Measurements from ENCODE around the gene TUBGCP3. TPM values are rescaled to one million over a fixed set of nuclear protein-coding genes. Genes with fewer than 3 reads are reported as not detected.
"Not testable (repeated sequence)": the region's sequence is repeated elsewhere in the genome, so short reads cannot be mapped to it uniquely, and the experiment has no call there.

The TUBGCP3 gene
- total RNA-seq, 2 donors from 2014 or later: 27.3 to 67.2 TPM

- Mint-ChIP-seq H3K36me3 (no peaks in the 10 kb centered on the region), H3K27ac (no peak overlapping the region), H3K9me3 (no peaks in the 10 kb centered on the region)
- DNase-seq (ENCODE audit: low spot score in 2 of 2): no peak
- no peak for ATAC-seq
Measured at GRCh38 chr13:112526146-112526853, 61.7 kb downstream of the TUBGCP3 start.

GRCh38 chr13:112525356-112525945 is 62.5 kb downstream of the TUBGCP3 start:
- Mint-ChIP-seq H3K9me3 (no peaks in the 10 kb centered on the region), H3K27ac (no peak overlapping the region), H3K36me3 (no peaks in the 10 kb centered on the region)
- no peak for DNase-seq (ENCODE audit: low spot score in 2 of 2)
- no peak for ATAC-seq

DNA sequence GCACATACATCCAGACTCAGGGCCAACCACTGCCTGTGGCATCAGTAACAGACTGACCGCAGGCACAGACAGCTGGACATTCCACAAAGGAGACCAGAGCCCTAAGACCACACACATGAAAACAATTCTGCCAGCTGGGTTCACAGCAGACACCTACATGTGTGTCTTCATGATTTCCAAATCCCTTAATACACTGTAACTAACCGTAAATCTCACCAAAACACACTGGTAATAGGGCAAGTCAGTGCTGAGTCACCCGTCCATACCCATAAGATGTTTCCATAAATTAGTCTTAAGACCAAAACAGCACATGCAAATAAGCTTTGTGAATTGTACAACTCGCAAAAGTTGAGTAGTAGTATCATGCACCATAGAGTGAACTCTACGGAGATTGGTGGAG is 65.4 kb downstream of the TUBGCP3 start:
- Mint-ChIP-seq H3K36me3 (no peaks in the 10 kb centered on the region), H3K9me3 (no peaks in the 10 kb centered on the region), H3K27ac (no peak overlapping the region)
- ATAC-seq (peak in 1 of 2 donors; percentile 35), DNase-seq (ENCODE audit: low spot score in 2 of 2) (no peak)

DNA sequence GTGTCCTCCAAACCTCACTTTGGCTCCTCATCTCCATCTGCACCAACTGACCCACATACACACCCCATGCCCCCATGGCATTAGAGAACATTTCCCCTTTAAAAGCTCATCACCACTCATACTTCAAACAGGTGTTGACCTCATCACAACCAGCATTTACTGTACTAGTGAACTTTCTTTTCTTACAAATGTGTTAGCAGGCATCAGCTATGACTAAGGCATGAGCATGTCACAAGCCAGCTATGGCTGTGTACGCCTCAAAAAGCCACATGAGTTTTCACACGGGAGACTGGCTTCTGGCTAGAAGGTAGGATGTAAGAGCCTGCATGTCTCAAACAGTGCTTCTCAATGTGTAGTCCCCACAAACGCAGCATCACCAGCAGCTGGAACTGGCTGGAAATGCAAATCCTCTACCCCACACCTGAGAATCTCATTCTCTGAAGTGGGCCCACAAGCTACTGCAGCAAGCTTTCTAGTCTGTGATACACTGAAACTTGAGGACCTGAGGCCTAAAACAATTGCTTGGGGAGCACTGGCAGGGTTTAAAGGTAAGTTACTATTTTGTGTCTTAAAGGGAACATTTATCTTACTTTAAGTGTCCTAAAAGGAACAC is 66.8 kb downstream of the TUBGCP3 start:
- DNase-seq (ENCODE audit: low spot score in 2 of 2) (no peak), ATAC-seq (peak in 1 of 2 donors; percentile 44)
- H3K27ac Mint-ChIP-seq: no peak overlapping the region
- H3K9me3 Mint-ChIP-seq: no peaks in the 10 kb centered on the region
- H3K36me3 Mint-ChIP-seq: no peaks in the 10 kb centered on the region

DNA sequence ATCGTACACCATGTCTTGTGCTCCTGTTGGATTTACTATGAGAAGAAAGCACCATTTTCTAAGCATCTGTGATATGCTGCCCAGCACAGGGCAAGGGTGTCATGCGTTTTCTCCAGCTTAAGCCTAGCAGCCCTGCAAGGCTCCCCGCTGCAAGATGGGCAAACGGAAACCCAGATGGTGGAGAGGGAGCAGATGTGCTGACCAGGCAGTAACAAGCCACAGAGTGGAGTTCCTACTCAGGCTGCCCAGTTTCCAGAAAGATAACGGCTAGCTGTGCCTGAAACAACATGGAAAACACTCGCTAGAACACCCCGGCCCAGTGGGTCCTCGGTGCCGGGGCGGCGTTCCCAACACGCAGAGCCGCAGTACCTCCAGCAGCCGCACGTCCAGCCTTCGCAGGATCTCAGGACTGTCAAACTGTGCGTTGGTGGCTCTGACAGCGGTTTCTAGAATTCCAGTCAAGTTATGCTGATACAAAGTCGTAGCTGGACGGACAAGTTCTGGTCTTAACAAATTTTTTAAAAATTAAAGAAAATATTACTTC is 68.4 kb downstream of the TUBGCP3 start:
- no peaks in the 10 kb centered on the region for H3K36me3 Mint-ChIP-seq
- H3K9me3 Mint-ChIP-seq: no peaks in the 10 kb centered on the region
- H3K27ac Mint-ChIP-seq: no peak overlapping the region
- ATAC-seq: no peak
- DNase-seq (ENCODE audit: low spot score in 2 of 2): no peak

- ATAC-seq (no peak), DNase-seq (ENCODE audit: low spot score in 2 of 2) (no peak)
- Mint-ChIP-seq H3K36me3 (no peaks in the 10 kb centered on the region), H3K27ac (no peak overlapping the region), H3K9me3 (no peaks in the 10 kb centered on the region)
Measured at GRCh38 chr13:112516218-112516617, 71.7 kb downstream of the TUBGCP3 start.

GRCh38 chr13:112513761-112514160 is 74.2 kb downstream of the TUBGCP3 start:
- Mint-ChIP-seq H3K27ac (no peak overlapping the region), H3K9me3 (no peaks in the 10 kb centered on the region)
- ATAC-seq: no peak

DNA sequence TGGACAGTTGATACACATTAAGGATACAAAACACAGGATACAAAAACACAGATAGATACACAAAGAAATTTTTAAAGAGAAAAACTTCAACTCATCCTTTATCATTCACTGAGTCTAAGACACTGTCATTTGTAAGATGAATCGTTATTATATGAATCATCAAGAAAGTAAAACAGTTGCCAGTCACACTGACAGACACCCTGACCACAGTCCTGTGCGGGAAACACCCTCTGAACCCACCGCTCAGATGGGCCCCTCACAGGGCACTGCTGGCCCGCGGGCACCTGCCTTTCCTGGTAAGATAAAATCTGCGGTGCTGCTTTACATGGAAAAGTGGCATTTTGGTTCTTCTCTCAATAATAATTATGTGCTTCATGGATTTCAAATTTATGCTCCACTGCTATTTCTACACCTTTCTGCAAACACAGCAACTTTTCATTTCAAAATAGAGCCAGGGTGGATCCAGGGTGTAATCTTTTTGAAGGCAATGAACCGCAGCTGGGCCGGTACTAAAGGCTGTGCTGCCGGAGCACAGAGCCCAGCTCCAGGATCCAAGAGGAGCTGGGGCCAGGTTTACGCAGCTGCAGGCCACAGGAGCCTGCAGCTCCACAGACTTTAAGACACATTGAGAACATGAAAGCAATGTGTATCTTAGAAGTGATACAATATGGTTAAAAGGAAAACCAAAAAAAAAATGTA is 76.8 kb downstream of the TUBGCP3 start:
- H3K36me3 Mint-ChIP-seq: no peaks in the 10 kb centered on the region
- H3K27ac Mint-ChIP-seq: no peak overlapping the region
- DNase-seq (ENCODE audit: low spot score in 2 of 2): no peak
- H3K9me3 Mint-ChIP-seq: no peaks in the 10 kb centered on the region
- ATAC-seq: peak; percentile 70 to 79

More at GRCh38 chr13:112513761-112514160, 74.2 kb downstream of the TUBGCP3 start:
- DNase-seq (ENCODE audit: low spot score in 2 of 2): no peak
- H3K36me3 Mint-ChIP-seq: no peaks in the 10 kb centered on the region

DNA sequence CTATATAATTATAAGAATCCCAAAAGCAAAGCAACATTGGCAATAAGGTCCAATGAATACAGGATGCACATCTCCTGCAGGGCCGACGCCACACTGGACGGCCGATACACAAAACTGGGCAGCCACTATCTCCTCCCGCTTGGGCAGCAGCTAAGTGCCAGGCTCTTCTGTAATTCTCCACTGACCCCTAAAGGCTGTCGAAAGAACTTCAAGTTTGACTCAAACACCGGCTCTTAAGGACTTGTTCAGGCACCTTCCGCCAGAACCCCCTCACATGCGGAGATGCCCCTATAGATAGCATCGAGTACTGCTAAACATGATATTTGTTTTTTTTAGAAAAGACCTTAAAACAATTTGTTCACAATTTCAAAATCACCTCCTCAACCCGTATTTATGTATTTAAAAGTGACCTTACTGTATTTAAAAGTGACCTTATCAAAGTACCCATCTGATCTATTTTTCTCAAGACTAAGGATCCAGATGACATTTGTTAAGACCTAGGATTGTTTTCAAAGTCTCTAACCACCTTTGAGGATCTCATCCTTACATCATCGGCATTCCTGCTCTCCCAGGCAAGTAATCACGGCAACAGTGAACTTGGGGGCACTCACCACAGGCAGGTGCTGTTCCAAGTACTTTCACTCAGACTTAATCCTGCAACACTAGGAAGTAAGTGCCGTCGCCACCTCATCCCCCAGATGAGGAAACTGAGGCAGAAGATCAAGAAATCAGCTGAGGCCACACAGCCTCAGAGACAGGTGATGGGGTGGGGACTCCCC is 77.8 kb downstream of the TUBGCP3 start:
- H3K36me3 Mint-ChIP-seq: no peaks in the 10 kb centered on the region
- no peaks in the 10 kb centered on the region for H3K9me3 Mint-ChIP-seq
- H3K27ac Mint-ChIP-seq: peak overlapping the region; percentile 29 to 50
- ATAC-seq (peak in 1 of 2 donors; percentile 51), DNase-seq (ENCODE audit: low spot score in 2 of 2) (no peak)

DNA sequence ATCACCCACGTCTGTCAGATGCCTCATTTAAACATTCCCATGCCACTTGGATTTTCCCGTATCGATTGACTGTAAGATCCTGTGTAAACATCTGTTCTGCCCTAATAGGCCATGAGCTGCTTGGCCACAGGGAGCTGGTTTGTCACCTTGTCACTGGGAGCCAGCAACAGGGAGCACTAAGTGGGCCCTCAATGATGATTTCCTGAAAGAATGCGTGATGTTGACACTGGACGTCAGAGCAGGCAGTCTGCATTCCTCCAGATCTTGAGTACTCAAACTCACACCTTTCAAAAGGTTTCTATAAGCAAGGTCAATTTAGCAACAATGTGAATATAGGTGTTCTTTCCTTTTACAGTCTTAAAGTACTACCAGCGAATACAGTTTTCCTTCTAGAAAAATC is 78.8 kb downstream of the TUBGCP3 start:
- no peak overlapping the region for H3K27ac Mint-ChIP-seq
- H3K9me3 Mint-ChIP-seq: no peaks in the 10 kb centered on the region
- ATAC-seq (no peak), DNase-seq (ENCODE audit: low spot score in 2 of 2) (no peak)
- no peaks in the 10 kb centered on the region for H3K36me3 Mint-ChIP-seq

DNA sequence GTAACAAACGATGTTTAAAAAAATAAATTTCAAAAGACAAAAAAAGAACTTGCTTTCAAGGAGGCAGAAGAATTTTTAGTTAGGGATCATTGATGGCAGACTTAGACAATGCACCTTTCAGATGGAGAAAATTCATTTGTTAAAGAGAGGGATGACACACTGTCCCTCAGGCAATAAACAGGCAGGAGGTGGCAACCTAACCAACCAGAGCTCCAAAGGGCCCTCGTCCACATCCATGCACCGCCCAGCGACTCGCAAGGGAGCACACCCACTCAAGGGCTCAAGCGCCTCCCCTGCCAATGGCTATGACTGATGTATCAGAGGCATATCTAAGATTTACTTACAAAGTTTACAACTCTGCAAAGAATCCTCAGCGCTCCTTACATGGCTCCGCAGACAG is 81.9 kb downstream of the TUBGCP3 start:
- no peak overlapping the region for H3K27ac Mint-ChIP-seq
- DNase-seq (ENCODE audit: low spot score in 2 of 2): no peak
- ATAC-seq: no peak
- no peaks in the 10 kb centered on the region for H3K9me3 Mint-ChIP-seq
- H3K36me3 Mint-ChIP-seq: no peaks in the 10 kb centered on the region

GRCh38 chr13:112496166-112496565 is 91.8 kb downstream of the TUBGCP3 start:
- ATAC-seq: no peak
- DNase-seq (ENCODE audit: low spot score in 2 of 2): no peak
- Mint-ChIP-seq H3K36me3 (no peaks in the 10 kb centered on the region), H3K9me3 (no peaks in the 10 kb centered on the region), H3K27ac (no peak overlapping the region)

DNA sequence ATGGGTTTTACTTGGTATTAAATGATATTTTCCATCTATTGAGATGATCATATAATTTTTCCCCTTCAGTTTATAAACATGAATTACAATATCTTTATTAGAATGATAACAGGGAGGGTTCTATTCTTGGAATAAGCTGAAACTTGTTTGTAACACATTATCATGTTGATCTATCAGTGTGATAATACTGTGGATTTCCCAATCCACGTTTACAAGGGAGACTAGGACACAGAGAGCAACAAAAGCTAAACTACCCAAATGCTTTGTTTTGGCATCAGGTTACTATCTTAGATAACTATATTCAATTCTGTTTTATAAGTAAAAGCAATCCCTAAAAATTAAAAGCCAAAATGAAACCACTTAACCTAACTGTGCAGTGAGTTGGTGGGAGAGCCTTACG is 92.5 kb downstream of the TUBGCP3 start:
- Mint-ChIP-seq H3K36me3 (no peaks in the 10 kb centered on the region), H3K9me3 (no peaks in the 10 kb centered on the region), H3K27ac (no peak overlapping the region)
- ATAC-seq (no peak), DNase-seq (ENCODE audit: low spot score in 2 of 2) (no peak)

DNA sequence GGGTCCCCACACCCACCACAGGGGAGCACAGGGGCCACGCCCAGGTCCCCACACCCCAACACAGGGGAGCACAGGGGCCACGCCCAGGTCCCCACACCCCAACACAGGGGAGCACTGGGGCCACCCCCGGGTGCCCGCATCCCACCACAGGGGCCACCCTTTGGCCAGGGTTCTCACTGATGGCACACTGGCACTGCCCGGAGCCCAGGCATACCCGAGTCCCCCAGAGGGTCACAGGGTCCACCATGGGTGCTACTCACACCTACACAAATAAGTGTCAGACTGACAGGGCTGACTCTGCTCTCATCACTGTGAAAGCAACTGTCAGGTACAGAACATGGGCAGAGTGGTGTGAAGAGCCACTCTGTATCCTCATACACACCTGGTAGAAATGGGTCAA is 98.8 kb downstream of the TUBGCP3 start:
- Mint-ChIP-seq H3K36me3 (peaks cover 14 to 19% of the 10 kb centered on the region in 2 donors), H3K9me3 (no peaks in the 10 kb centered on the region), H3K27ac (no peak overlapping the region)
- ATAC-seq (peak; percentile 26 to 79), DNase-seq (ENCODE audit: low spot score in 2 of 2) (no peak)

- H3K36me3 Mint-ChIP-seq: peaks cover 14 to 19% of the 10 kb centered on the region in 2 donors
- ATAC-seq: peak in 1 of 2 donors; percentile 67
- H3K9me3 Mint-ChIP-seq, H3K27ac Mint-ChIP-seq: not testable (repeated sequence)
- peak in 1 of 2 donors; percentile 71 for DNase-seq (ENCODE audit: low spot score in 2 of 2)
Measured at GRCh38 chr13:112488343-112489050, 99.5 kb downstream of the TUBGCP3 start.

- H3K27ac Mint-ChIP-seq: no peak overlapping the region
- peaks cover 0 to 3% of the 10 kb centered on the region in 2 donors for H3K9me3 Mint-ChIP-seq
- peaks cover 14 to 19% of the 10 kb centered on the region in 2 donors for H3K36me3 Mint-ChIP-seq
- ATAC-seq (no peak), DNase-seq (ENCODE audit: low spot score in 2 of 2) (no peak)
Measured at GRCh38 chr13:112487127-112487517, 100.8 kb downstream of the TUBGCP3 start.
